GM19463 (cell line): ENCODE results near the gene RFWD3.

Source experiments
- ATAC-seq: cut with Tn5 transposase; IDR thresholded peaks from one replicate; pipeline ENCODE4 v1.9.1; 2021; ENCODE audit warnings: mild to moderate bottlenecking, moderate library complexity; ENCODE audit not compliant: unreplicated experiment

RFWD3 gene

DNA sequence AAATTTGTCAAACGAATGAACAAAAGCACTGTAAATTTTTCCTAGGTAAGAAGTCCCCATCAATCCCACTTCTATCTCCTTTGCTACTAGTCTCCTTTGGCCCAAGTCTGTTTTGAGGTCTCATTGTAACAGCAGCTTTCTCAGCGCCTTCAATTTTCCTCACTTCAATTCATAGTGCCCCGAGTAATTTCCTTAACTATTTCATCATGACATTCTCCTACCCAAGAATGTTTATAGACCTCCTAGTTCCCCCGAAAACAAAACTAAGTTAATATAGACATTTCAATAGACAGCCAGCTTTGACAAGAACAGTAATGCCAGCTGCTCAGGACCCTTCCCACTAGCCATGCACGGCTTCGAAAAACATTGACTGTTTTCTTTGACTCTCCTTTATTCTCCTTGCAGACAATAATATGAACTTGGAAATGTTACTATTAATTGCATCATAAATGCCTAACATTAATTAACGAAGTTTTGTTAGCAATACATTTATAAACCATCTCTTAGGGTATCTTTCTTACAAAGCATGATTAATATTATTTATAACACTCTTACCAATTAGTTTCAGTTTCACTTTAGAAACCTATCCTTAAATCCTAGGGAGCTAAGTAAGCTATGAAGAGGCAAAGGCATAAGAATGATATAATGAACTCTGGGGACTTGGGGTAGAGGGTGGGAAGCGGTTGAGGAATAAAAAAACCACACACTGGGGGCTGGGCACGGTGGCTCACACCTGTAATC is 82.6 kb downstream of the RFWD3 start:
- no peak for ATAC-seq

DNA sequence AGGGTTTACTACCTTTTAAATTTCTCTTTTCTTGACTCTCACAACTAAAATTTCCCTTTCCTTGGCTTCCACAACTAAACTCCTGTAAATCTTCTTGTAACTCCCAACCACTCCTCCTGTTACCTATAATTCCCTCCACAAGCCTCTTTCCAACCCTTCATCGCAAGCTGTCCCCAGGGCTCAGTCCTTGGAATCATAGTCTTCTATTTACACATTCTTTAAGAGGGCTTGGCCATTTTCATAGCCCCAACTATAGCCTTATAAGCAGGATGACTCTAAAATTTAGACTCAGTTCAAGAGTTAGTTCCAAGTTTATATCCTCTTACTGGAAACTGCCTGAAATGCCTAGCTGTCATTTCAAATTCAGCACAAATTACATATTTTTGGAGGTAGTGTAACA is 83.7 kb downstream of the RFWD3 start:
- no peak for ATAC-seq

DNA sequence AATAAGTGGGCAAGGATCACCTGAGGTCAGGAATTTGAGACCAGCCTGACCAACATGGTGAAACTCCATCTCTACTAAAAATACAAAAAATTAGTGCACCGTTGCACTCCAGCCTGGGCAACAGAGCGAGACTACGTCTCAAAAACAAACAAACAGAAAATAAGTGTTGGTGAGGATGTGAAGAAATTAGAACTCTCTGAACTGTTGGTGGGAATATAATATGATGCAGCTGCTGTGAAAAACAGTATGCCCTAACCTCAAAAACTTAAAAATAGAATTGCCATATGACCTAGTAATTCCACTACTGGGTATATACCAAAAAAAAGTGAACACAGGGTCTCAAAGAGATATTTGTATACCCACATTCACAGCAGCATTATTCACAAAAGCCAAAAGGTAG is 85.8 kb downstream of the RFWD3 start:
- peak; percentile 49 for ATAC-seq

DNA sequence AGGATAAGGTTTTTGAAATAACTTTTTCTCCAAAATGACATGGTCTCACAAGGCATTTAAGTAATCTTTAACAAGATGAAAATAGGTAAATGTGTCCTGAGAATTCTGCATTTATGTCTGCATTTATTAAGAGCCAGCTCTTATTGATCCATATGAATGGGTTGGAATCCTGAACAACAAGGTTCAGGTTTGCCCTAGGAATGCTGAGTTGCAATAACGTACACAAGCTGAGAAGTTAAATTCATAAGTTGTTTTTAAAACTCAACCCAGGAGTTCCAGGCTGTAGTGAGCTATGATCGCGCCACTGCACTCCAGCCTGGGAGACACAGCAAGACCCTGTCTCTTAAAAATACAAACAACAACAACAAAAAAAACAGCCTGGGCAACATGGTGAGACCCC is 87.8 kb downstream of the RFWD3 start:
- ATAC-seq: no peak

DNA sequence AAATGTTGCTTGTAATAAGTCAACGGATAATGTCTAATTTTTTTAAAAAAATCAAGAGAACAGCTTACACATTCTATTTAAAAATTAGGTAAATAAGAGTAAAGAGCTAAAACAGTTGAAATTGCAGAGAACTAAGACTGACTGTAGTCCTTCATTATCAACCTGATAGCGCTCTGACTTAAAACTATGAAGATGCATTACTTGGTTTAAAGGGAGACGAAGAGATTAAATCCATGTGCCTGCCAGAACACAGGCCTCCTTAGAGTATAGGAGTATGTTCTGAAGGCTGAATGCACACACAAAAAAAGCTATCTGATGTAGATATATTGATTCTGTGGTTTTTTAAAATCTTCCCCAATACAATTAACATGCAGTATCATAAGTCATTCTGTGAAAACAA is 88.2 kb downstream of the RFWD3 start:
- no peak for ATAC-seq

DNA sequence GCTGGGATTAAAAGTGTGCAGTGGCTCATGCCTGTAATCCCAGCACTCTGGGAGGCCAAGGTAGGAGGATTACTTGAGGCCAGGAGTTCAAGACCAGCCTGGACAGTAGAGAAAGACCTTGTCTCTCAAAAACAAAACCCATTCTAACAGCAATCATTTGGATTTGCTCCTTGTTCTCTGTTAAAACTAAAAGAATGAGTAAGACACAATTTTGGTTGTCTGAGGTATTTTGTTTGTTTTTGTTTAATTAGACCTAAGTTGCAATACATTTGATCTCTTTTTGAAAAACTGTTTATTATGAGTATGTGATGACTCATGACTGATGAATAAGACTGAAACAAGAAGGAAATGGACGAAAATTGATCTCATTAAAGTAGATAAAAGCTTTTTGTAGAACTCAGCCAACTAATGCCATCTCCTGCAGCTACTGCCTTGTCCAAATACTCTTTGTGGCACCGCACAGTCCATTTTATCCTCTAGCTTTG is 88.8 kb downstream of the RFWD3 start:
- no peak for ATAC-seq

DNA sequence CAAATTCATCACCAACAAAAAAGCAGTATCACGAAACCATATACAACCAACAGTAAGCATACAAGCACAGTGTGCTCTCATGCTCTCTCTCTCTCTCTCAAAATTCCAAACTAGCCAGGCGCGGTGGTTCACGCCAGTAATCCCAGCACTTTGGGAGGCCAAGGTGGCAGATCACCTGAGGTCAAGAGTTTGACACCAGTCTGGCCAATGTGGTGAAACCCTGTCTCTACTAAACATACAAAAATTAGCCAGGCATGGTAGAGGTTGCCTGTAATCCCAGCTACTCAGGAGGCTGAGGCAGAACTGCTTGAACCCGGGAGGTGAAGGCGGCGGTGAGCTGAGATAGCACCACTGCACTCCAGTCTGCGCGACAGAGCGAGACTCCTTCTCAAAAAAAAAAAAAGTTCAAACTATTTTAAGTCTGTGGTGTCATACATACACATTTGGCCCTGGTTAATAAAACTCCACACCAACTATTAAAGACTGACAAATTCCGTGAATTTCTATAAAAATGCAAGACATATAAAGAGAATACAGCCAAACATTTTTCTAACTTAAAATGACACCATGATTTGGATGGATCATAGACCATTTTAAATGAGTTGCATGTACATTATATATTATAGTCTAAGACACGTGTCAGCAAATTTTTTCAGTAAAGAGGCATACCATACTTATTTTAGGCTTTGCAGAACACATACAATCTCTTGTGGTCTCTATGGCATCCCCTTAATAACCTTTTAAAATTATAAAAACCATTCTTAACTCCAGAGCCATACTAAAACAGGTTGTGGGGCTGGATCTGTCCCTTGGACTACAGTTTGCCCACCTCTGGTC is 90.7 kb downstream of the RFWD3 start:
- no peak for ATAC-seq

DNA sequence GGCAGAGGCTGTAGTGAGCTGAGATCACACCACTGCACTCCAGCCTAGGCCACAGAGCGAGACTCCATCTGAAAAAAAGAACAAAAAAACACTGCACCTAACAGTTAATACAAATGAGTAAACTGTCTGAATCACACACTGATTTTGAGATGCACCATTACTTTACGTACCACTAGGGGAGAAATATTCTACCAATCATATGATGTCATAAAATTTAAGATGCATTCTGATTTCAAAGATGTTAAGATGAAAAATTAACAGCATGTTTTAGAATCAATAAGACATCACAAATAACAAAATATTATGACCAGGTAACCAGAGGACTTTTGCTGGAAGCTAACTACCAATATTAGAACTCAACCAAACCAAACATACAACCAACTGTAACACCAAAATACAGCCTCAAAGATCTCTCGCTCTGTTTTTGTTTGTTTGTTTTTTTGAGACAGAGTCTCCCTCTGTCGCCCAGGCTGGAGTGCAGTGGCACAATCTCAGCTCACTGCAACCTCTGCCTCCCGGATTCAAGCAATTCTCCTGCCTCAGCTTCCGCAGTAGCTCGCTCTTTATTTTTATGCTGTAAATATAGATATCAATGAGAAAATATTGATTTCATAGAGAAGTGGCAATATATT is 91.4 kb downstream of the RFWD3 start:
- no peak for ATAC-seq

DNA sequence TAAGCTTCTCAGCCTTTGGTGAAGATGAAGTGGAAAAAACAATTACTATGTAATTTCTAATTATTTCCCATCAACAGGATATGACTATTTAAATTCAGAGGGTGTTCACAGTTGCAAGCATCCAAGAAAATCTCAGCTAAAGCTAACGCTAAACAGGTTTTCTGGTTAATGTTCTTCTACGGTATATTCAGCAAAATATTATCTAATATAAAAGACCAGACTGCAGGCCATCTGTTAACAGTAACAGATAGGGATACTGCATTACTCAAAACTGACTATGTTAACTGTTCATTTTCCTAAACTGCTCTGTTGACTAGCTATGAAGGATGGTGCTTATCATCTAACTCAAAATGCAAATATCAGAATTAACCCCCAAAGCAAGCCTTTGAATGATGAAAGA is 92.5 kb downstream of the RFWD3 start:
- ATAC-seq: no peak

DNA sequence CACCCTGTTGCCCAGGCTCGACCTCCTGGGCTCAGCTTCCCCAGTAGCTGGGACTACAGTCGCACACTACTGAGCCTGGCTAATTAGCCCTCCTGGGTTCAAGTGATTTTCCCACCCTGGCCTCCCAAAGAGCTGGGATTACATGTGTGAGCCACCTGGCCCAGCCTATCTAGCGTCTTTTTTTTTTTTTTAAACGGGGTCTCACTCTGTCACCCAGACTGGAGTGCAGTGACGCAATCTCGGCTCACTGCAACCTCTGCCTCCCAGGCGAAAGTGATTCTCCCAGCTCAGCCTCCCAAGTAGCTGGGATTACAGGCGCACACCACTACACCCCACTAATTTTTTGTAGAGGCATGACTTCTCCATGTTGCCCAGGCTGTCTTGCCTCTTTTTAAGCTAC is 93.1 kb downstream of the RFWD3 start:
- ATAC-seq: no peak
